ENCODE measurements around the gene TBK1. TPM values are rescaled to one million over a fixed set of nuclear protein-coding genes. Genes with fewer than 3 reads are reported as not detected.

Gene TBK1
- total RNA-seq, 1 experiment from 2014 or later, result 32.4 TPM

DNA sequence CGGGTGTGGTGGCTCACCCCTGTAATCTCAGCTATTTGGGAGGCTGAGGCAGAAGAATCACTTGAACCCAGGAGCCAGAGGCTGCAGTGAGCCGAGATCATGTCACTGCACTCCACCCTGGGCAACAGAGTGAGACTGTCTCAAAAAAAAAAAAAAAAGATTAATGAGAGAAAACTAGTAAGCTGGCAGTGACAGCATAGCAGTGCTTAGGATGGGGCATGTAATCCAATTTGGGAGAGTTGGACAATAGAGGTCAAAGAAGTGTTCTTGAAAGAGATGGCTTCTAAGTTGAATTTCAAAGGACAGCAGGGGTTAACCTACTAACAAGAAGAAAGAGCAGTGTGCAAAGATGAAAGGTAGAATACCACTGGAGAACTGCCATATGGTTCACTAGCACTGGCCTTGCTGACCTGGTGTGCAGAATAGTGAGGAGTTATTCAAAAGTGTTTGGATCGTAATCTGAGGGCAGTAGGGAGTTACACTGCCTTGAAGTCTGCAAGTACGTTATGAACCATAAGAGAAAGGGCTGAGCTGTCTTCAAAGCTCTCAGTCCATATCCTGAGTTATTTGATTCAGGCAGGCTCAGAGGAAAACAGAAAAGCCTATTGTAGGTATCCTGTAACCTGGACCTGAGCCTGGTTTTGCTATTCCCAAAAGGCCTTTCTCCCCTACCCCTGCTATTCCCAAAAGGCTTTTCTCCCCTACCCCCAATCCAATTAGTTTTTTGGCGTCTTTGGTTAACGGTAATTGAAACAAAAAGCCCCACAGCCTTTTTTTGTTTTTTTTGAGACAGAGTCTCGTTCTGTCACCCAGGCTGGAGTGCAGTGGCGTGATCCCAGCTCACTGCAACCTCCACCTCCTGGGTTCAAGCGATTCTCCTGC, 44.3 kb upstream of the TBK1 start:
- Histone ChIP-seq H3K27ac (ENCODE audit: low read length) (peak overlapping the region; percentile 25; the same call in 1 of the 2 replicates), H3K36me3 (ENCODE audit: control insufficient read depth, insufficient read depth, low read length) (peaks cover 25% of the 10 kb centered on the region), H3K27me3 (ENCODE audit: control insufficient read depth, insufficient read depth, low read length) (no peaks in the 10 kb centered on the region), H3K9me3 (ENCODE audit: control insufficient read depth, insufficient read depth, low read depth, low read length) (no peaks in the 10 kb centered on the region), H3K4me1 (ENCODE audit: control insufficient read depth, insufficient read depth, low read length) (peaks cover 7% of the 10 kb centered on the region; the same call in 1 of the 2 replicates), H3K4me3 (ENCODE audit: low read depth in 2 of 2, low read length in 2 of 2) (no peak overlapping the region)
- TF ChIP-seq POLR2AphosphoS5 (IDR thresholded peaks at IDR 0.05; ENCODE audit: low read depth, low read length), result no peak
- TF ChIP-seq TCF7L2 (IDR thresholded peaks at IDR 0.05; ENCODE audit: low read depth, low read length), result no peak
- TF ChIP-seq, protein P1, sequence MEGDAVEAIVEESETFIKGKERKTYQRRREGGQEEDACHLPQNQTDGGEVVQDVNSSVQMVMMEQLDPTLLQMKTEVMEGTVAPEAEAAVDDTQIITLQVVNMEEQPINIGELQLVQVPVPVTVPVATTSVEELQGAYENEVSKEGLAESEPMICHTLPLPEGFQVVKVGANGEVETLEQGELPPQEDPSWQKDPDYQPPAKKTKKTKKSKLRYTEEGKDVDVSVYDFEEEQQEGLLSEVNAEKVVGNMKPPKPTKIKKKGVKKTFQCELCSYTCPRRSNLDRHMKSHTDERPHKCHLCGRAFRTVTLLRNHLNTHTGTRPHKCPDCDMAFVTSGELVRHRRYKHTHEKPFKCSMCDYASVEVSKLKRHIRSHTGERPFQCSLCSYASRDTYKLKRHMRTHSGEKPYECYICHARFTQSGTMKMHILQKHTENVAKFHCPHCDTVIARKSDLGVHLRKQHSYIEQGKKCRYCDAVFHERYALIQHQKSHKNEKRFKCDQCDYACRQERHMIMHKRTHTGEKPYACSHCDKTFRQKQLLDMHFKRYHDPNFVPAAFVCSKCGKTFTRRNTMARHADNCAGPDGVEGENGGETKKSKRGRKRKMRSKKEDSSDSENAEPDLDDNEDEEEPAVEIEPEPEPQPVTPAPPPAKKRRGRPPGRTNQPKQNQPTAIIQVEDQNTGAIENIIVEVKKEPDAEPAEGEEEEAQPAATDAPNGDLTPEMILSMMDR (IDR thresholded peaks at IDR 0.05), result no peak
- TF ChIP-seq, protein P2, sequence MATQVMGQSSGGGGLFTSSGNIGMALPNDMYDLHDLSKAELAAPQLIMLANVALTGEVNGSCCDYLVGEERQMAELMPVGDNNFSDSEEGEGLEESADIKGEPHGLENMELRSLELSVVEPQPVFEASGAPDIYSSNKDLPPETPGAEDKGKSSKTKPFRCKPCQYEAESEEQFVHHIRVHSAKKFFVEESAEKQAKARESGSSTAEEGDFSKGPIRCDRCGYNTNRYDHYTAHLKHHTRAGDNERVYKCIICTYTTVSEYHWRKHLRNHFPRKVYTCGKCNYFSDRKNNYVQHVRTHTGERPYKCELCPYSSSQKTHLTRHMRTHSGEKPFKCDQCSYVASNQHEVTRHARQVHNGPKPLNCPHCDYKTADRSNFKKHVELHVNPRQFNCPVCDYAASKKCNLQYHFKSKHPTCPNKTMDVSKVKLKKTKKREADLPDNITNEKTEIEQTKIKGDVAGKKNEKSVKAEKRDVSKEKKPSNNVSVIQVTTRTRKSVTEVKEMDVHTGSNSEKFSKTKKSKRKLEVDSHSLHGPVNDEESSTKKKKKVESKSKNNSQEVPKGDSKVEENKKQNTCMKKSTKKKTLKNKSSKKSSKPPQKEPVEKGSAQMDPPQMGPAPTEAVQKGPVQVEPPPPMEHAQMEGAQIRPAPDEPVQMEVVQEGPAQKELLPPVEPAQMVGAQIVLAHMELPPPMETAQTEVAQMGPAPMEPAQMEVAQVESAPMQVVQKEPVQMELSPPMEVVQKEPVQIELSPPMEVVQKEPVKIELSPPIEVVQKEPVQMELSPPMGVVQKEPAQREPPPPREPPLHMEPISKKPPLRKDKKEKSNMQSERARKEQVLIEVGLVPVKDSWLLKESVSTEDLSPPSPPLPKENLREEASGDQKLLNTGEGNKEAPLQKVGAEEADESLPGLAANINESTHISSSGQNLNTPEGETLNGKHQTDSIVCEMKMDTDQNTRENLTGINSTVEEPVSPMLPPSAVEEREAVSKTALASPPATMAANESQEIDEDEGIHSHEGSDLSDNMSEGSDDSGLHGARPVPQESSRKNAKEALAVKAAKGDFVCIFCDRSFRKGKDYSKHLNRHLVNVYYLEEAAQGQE (IDR thresholded peaks at IDR 0.05; ENCODE audit: insufficient read depth in 1 of 2, low read depth in 2 of 2, low read length in 1 of 2), result no peak
- no peak for TF ChIP-seq SIN3A (IDR thresholded peaks at IDR 0.05; ENCODE audit: borderline replicate concordance, insufficient read depth, low read depth, low read length)
- BruUV-seq (replicated peaks), result no TSS peak
- in situ Hi-C loops (cut with HindIII; ENCODE audit: low pct_unique_long_range_greater_than_20kb, low sequenced_read_pairs), result no loop called here
- ChIA-PET POLR2A (no interaction called here), CTCF (no interaction called here)
- DNase-seq (ENCODE audit: low read depth, low spot score) (no peak), ATAC-seq (no peak)
- intact Hi-C loops (cut with micrococcal nuclease; ENCODE audit: unreplicated experiment), result no loop called here

DNA sequence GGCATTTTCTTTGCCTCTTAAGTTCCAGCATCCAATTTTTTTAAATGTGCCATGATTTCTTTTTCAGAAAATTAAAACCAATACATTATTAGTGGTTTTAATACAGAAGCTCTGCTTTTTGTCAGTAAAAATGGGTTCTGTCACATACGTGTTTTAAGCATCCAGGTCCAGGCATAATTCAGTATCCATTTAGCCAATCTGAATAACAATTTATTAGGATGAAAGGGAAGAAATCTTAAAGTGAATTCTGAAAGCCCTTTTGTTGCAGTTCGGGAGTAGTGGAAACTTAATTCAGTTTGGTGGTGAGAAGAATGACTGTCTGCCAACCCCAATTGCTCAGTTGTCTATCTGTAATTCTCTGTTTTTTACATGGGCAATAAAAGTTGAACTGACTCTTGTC, 40.5 kb upstream of the TBK1 start:
- TF ChIP-seq, protein P2 (IDR thresholded peaks at IDR 0.05; ENCODE audit: insufficient read depth in 1 of 2, low read depth in 2 of 2, low read length in 1 of 2), result no peak
- TF ChIP-seq, protein P1 (IDR thresholded peaks at IDR 0.05), result no peak
- TF ChIP-seq SIN3A (IDR thresholded peaks at IDR 0.05; ENCODE audit: borderline replicate concordance, insufficient read depth, low read depth, low read length) (no peak), POLR2AphosphoS5 (IDR thresholded peaks at IDR 0.05; ENCODE audit: low read depth, low read length) (no peak), TCF7L2 (IDR thresholded peaks at IDR 0.05; ENCODE audit: low read depth, low read length) (no peak)
- Histone ChIP-seq H3K4me3 (ENCODE audit: low read depth in 2 of 2, low read length in 2 of 2) (no peak overlapping the region), H3K9me3 (ENCODE audit: control insufficient read depth, insufficient read depth, low read depth, low read length) (no peaks in the 10 kb centered on the region), H3K36me3 (ENCODE audit: control insufficient read depth, insufficient read depth, low read length) (peaks cover 46% of the 10 kb centered on the region), H3K27ac (ENCODE audit: low read length) (no peak overlapping the region), H3K27me3 (ENCODE audit: control insufficient read depth, insufficient read depth, low read length) (no peaks in the 10 kb centered on the region), H3K4me1 (ENCODE audit: control insufficient read depth, insufficient read depth, low read length) (peaks cover 4% of the 10 kb centered on the region; the same call in 1 of the 2 replicates)
- ChIA-PET POLR2A (interaction anchor here (0.6 kb wide), 1 partner anchor 123 kb away, joined by 5 read pairs; no protein-coding TSS in a partner anchor), CTCF (no interaction called here)
- intact Hi-C loops (cut with micrococcal nuclease; ENCODE audit: unreplicated experiment) (no loop called here), in situ Hi-C loops (cut with HindIII; ENCODE audit: low pct_unique_long_range_greater_than_20kb, low sequenced_read_pairs) (no loop called here)
- BruUV-seq (replicated peaks), result no TSS peak
- DNase-seq (ENCODE audit: low read depth, low spot score) (no peak), ATAC-seq (no peak)

All from Panc1 (cell line).